K562 (cell line): Measurements from ENCODE around the gene PLXNB1. TPM values are rescaled to one million over a fixed set of nuclear protein-coding genes. Genes with fewer than 3 reads are reported as not detected.

Experiments used
- ARID1B ChIP-seq: fragments of 450-650 bp; IDR thresholded peaks from 2 replicates; pipeline ENCODE4 v1.6.1; 2016; ENCODE audit warnings: antibody characterized with exemption, mild to moderate bottlenecking, inconsistent platforms
- ATF1 ChIP-seq, 2 experiments: fragments of 450-650 bp in 1 of 2; IDR thresholded peaks; 2 replicates each; pipeline ENCODE4 v1.6.1; 2016; ENCODE audit warnings: missing compliant biosample characterization in 1 of 2, missing genetic modification characterization in 1 of 2
- CEBPB ChIP-seq: fragments of 450-650 bp; IDR thresholded peaks from 2 replicates; pipeline ENCODE4 v1.6.1; 2016; ENCODE audit warnings: missing genetic modification characterization, missing compliant biosample characterization
- CREM ChIP-seq: IDR thresholded peaks from 2 replicates; pipeline ENCODE4 v1.6.1; 2014; ENCODE audit warnings: antibody characterized with exemption, low read depth
- ELF1 ChIP-seq: fragments of 200-800 bp; sonication (Bioruptor generic); IDR thresholded peaks from 2 replicates; pipeline ENCODE4 v1.6.1; 2016; ENCODE audit warnings: missing genetic modification characterization, missing compliant biosample characterization
- FOXO4 ChIP-seq: fragments of 450-650 bp; formaldehyde crosslinking; IDR thresholded peaks from 2 replicates; pipeline ENCODE4 v1.4.0; 2020; ENCODE audit warnings: mild to moderate bottlenecking, moderate library complexity
- FUS ChIP-seq: fragments of 200-400 bp; formaldehyde crosslinking; optimal IDR thresholded peaks from 2 replicates; pipeline ENCODE3; 2017; ENCODE audit warnings: low read depth, low read length
- GATAD2B ChIP-seq: fragments of 450-650 bp; IDR thresholded peaks from 2 replicates; pipeline ENCODE4 v1.6.1; 2017; ENCODE audit warnings: mild to moderate bottlenecking, borderline replicate concordance
- JUND ChIP-seq, 2 experiments: IDR thresholded peaks; 2 replicates in 1 of 2; 3 replicates in 1 of 2; pipeline ENCODE4 v1.6.1; 2011; ENCODE audit warnings: borderline replicate concordance in 2 of 2, low read depth in 2 of 2, low read length in 2 of 2, improper control_type of control experiment in 1 of 2, missing biosample characterization in 1 of 2, missing genetic modification characterization in 1 of 2, missing genetic modification reagents in 1 of 2
- KLF16 ChIP-seq: IDR thresholded peaks from 2 replicates; pipeline ENCODE4 v1.6.1; 2016; ENCODE audit warnings: antibody characterized with exemption
- MAZ ChIP-seq, 2 experiments: fragments of 450-650 bp in 1 of 2; sonication (generic) in 1 of 2; formaldehyde crosslinking; IDR thresholded peaks in 1 of 2; conservative IDR thresholded peaks in 1 of 2; 2 replicates each; pipeline versions ENCODE4 v1.4.0 to v1.5.0; 2020; ENCODE audit warnings: mild to moderate bottlenecking in 1 of 2, missing genetic modification reagents in 1 of 2
- MNT ChIP-seq, 2 experiments: fragments of 450-650 bp; conservative IDR thresholded peaks; 2 replicates each; pipeline ENCODE4 v1.6.1; 2017; ENCODE audit warnings: mild to moderate bottlenecking in 2 of 2, moderate library complexity in 2 of 2
- NR2C2 ChIP-seq, 2 experiments: fragments of 200-800 bp in 1 of 2; sonication (Bioruptor generic) in 1 of 2; sonication (generic) in 1 of 2; formaldehyde crosslinking in 1 of 2; IDR thresholded peaks; 2 replicates each; pipeline versions ENCODE4 v1.6.1 to v1.8.0; 2016 to 2022; ENCODE audit warnings: mild to moderate bottlenecking in 1 of 2, missing compliant biosample characterization in 1 of 2, missing genetic modification characterization in 1 of 2, missing genetic modification reagents in 1 of 2
- RBM25 ChIP-seq: fragments of 200-400 bp; formaldehyde crosslinking; IDR thresholded peaks from 2 replicates; pipeline ENCODE4 v1.6.1; 2018; ENCODE audit warnings: low read length, low read depth, moderate library complexity; ENCODE audit not compliant: severe bottlenecking
- TBP ChIP-seq: optimal IDR thresholded peaks from 2 replicates; pipeline ENCODE3; 2011; ENCODE audit warnings: low read depth, low read length, improper control_type of control experiment
- ZBTB43 ChIP-seq: sonication (generic); formaldehyde crosslinking; IDR thresholded peaks from 2 replicates; pipeline ENCODE4 v1.8.0; 2023; ENCODE audit warnings: mild to moderate bottlenecking, missing genetic modification reagents
- ZNF175 ChIP-seq: fragments of 200-800 bp; sonication (Bioruptor generic); IDR thresholded peaks from 2 replicates; pipeline ENCODE4 v1.6.1; 2016; ENCODE audit warnings: low read depth, mild to moderate bottlenecking, missing genetic modification characterization, missing compliant biosample characterization
- ZNF277 ChIP-seq: fragments of 250-450 bp; sonication (Bioruptor Pico); IDR thresholded peaks from 2 replicates; pipeline ENCODE4 v1.8.0; 2022; ENCODE audit warnings: inconsistent platforms, mild to moderate bottlenecking, moderate library complexity, borderline replicate concordance
- ZNF354B ChIP-seq: fragments of 250-450 bp; sonication (Bioruptor Pico); IDR thresholded peaks from 2 replicates; pipeline ENCODE4 v1.4.0; 2020
- ZNF445 ChIP-seq: fragments of 250-450 bp; sonication (Bioruptor Pico); IDR thresholded peaks from 2 replicates; pipeline ENCODE4 v1.4.0; 2020; ENCODE audit warnings: low read depth, mild to moderate bottlenecking, moderate library complexity
- ZNF766 ChIP-seq: fragments of 200-800 bp; sonication (Bioruptor generic); conservative IDR thresholded peaks from 2 replicates; pipeline ENCODE4 v1.6.1; 2016; ENCODE audit warnings: missing genetic modification characterization, missing compliant biosample characterization
- polyA plus RNA-seq, 8 experiments: library from polyadenylated mRNA; depleted of rRNA in 4 of 8; stranded (reverse) in 5 of 8; unstranded in 3 of 8; fragments of >200 nt; fragmentation: Nextera tagmentation in 2 of 8; fragmentation: Illumina TruSeq in 1 of 8; extraction: Ambion mirVana in 2 of 8; extraction: Trizol in 1 of 8; gene quantifications; 2 replicates each; pipeline versions ENCODE4 v1.2.1 to v1.2.3, GENCODE V29; 2011 to 2014; ENCODE audit warnings: inconsistent platforms in 1 of 8, missing spikeins in 1 of 8
- total RNA-seq, 7 experiments: library from RNA; depleted of rRNA in 6 of 7; stranded (reverse); fragments of >200 nt in 6 of 7; fragmentation: Illumina TruSeq in 2 of 7; extraction: Trizol in 2 of 7; gene quantifications; 2 replicates each; pipeline versions ENCODE4 v1.2.1 to v1.2.3, GENCODE V29; 2011 to 2021; ENCODE audit warnings: low replicate concordance in 1 of 7

The PLXNB1 gene
- total and polyA plus RNA-seq, 9 of the 15 experiments (the other 6 are each of a cell fraction or from before 2014, with no cell fraction given), result 0.17 to 17.4 (median 6.0) TPM

- TF ChIP-seq NR2C2 (CRISPR knock-in tag; IDR thresholded peaks at IDR 0.05) (no peak), NR2C2 (tag; IDR thresholded peaks at IDR 0.05) (no peak), JUND (IDR thresholded peaks at IDR 0.05; ENCODE audit: borderline replicate concordance, low read depth, low read length) (peak; percentile 37; the same call in 1 of the 2 replicates), JUND (tag; IDR thresholded peaks at IDR 0.05; ENCODE audit: borderline replicate concordance, low read depth, low read length) (no peak), ZBTB43 (CRISPR knock-in tag) (no peak), RBM25 (no peak), CREM (peak; percentile 44; the same call in 1 of the 2 replicates), FOXO4 (CRISPR knock-in tag) (no peak), ATF1 (CRISPR knock-in tag; IDR thresholded peaks at IDR 0.05) (no peak), ATF1 (tag; IDR thresholded peaks at IDR 0.05) (peak; percentile 22; the same call in 1 of the 2 replicates), ZNF766 (CRISPR knock-in tag) (no peak), ARID1B (peak; percentile 38; the same call in 1 of the 2 replicates), CEBPB (tag) (peak; percentile 93), ZNF445 (CRISPR knock-in tag) (no peak), TBP (no peak), MAZ (CRISPR knock-in tag; conservative IDR thresholded peaks at IDR 0.05 in 1 of 2, IDR thresholded peaks at IDR 0.05 in 1 of 2) (peak in 1 of 2 experiments; percentile 94; a peak in 2 of 4 replicates), KLF16 (no peak), FUS (no peak), GATAD2B (no peak), ZNF277 (CRISPR knock-in tag) (no peak), MNT (conservative IDR thresholded peaks at IDR 0.05) (peak in 1 of 2 experiments; percentile 64; a peak in 2 of 4 replicates), ELF1 (tag) (peak; percentile 7; the same call in 1 of the 2 replicates), ZNF175 (no peak), ZNF354B (no peak)
Measured at GRCh38 chr3:48429960-48430707, at the start of gene PLXNB1 (continued).
